DOHH2 (cell line): ENCODE measurements around the gene TUBB2B.

Source experiments
- CTCF ChIP-seq: fragments of 200-600 bp; sonication (generic); IDR thresholded peaks from one replicate; pipeline ENCODE4 v1.5.1; 2014; ENCODE audit warnings: antibody characterized with exemption, mild to moderate bottlenecking, low read depth, low read length; ENCODE audit not compliant: poor library complexity, severe bottlenecking
- EZH2phosphoT487 ChIP-seq: fragments of 200-600 bp; sonication (generic); IDR thresholded peaks from 2 replicates; pipeline ENCODE4 v1.6.1; 2017; ENCODE audit warnings: borderline replicate concordance, mild to moderate bottlenecking, antibody characterized with exemption, low read length, moderate library complexity, mixed read lengths

- TF ChIP-seq EZH2phosphoT487 (no peak), CTCF (no peak)
Observed at GRCh38 chr6:3204921-3205320, 22.5 kb downstream of the TUBB2B start.
